Airway epithelial cell (primary cell): ENCODE measurements around the gene ACOT9. TPM values are rescaled to one million over a fixed set of nuclear protein-coding genes. Genes with fewer than 3 reads are reported as not detected.

Experiments used
- total RNA-seq: library from RNA; depleted of rRNA; stranded (reverse); fragments of >200 nt; gene quantifications from 2 replicates; pipeline ENCODE4 v1.2.3, GENCODE V29; 2015

ACOT9 gene, protein sequence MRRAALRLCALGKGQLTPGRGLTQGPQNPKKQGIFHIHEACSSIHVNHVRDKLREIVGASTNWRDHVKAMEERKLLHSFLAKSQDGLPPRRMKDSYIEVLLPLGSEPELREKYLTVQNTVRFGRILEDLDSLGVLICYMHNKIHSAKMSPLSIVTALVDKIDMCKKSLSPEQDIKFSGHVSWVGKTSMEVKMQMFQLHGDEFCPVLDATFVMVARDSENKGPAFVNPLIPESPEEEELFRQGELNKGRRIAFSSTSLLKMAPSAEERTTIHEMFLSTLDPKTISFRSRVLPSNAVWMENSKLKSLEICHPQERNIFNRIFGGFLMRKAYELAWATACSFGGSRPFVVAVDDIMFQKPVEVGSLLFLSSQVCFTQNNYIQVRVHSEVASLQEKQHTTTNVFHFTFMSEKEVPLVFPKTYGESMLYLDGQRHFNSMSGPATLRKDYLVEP
- 47.2 and 52.5 TPM in 2 replicates for total RNA-seq

DNA sequence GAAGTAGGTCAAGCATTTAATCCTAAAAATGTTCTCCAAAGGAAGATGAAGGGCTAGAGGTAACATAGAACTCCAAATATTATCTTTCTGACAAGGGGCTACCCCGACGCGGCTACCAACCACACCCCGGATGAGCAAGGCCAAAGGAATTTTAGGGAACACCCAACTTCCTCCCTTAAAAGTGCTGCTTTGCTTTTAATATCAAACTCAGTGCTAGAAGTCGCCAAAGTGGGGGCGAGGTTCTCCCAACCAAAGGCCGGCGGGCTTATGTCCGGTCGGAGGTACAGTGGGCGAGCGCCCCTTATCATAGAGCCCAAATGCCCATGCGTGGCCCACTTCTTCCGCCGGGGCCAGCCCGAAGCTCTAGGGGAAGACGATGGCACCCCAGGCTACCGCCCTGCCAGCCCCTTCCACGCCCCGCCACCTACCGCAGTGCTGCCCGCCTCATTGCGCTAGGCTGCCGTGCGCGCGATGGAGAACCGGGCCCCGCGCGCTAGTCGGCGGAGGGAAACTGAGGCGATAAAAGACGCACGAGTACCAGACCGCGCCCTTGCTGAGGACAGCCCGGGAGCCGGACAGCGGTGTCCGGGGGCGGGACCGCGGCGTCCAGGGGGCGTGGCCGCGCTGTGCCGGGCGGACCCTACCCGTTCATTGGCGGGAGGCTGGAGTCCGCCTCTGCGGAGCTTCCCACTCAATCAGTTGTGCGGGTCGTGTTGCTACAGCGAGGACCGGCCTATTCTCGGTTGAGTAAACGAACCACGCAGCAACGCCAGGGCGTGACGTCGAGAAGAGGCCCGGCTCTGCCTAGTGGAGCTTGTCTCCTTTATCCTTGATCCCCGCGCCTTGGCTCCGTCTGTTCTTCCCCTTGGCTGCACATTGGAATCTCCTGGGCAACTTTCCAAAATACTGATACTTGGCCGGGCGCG lies at the start of gene ACOT9:
TSS of gene ACOT9 (minus strand) at position 580 of the 926 bp plus-strand sequence. CDS start at position 448, 132 bp downstream.

DNA sequence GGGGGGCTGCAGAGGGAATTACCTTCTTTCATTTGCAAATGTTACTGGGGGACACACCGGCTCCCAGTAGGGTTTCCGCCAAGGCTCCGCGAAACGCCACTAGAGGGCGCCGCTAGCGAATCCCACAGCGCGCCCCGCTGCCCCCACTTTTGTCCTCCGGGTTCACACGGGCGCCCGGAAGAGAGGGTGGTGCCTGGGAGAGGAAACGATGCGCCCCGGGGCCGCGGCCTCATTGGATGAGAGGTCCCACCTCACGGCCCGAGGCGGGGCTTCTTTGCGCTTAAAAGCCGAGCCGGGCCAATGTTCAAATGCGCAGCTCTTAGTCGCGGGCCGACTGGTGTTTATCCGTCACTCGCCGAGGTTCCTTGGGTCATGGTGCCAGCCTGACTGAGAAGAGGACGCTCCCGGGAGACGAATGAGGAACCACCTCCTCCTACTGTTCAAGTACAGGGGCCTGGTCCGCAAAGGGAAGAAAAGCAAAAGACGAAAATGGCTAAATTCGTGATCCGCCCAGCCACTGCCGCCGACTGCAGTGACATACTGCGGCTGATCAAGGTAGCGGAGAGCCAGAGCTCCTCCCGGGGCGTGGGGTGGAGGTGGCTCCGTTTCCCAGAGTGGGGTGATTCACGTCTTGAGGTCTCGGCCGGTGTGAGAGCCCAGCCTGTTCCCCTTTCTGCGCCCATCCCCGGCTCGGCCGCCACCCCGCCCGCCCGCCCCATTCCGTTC lies 40.0 kb upstream of the ACOT9 start, which contains the start of gene SAT1:
TSS of gene SAT1 (plus strand) at position 311 of the 726 bp plus-strand sequence. CDS start at position 490, 179 bp downstream.

DNA sequence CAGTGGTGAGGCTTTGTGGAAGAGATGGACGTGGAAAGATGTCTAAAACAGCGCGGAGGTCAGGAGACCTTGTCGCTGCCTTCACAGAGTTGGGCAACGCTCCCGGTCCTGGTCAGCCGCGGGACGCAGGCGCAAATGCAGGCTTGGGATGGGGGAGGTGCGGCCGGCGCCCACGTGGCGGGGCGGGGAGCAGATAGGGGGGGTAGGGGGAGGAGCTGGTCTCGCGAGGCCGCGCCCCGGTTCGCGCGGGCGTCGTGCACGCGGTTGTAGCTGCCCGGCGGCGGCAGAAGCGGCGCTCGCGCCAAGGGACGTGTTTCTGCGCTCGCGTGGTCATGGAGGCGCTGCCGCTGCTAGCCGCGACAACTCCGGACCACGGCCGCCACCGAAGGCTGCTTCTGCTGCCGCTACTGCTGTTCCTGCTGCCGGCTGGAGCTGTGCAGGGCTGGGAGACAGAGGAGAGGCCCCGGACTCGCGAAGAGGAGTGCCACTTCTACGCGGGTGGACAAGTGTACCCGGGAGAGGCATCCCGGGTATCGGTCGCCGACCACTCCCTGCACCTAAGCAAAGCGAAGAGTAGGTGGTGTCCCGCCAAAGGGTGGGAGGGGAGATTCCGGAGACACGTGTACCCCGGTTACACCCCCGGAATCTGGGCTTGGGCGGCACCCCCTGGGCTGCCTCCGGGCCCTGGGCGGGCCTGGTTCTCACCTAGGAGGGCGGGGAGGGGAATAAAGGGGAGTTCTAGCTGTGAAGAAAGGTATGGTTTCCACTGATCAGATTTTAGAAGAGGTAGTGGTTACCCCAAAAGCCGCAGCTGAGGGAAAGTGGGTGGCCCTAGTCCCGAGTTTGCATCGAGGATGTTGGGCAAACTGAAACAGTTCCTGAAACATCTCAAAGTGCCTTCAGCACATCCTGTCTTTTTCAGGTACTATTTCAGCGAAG lies 75.6 kb downstream of the ACOT9 start, which contains the start of gene PRDX4:
TSS of gene PRDX4 (plus strand) at position 255 of the 939 bp plus-strand sequence. CDS start at position 333, 78 bp downstream.

Other genes starting within 250 kb of the ACOT9 start
- 179 and 211 TPM in 2 replicates for gene PRDX4, start 75.8 kb downstream of the ACOT9 start, total RNA-seq
- 819 and 1,194 TPM in 2 replicates for gene SAT1, start 39.9 kb upstream of the ACOT9 start, total RNA-seq
- 19.7 and 20.5 TPM in 2 replicates for gene APOO, start 164.7 kb upstream of the ACOT9 start, total RNA-seq
- gene CXorf58, start 164.7 kb upstream of the ACOT9 start, total RNA-seq: not detected in 2 replicates